Trophoblast cell (in vitro differentiated cells and primary cell): ENCODE results near the gene LBH.

Experiments
- DNase-seq, 2 donors: peaks; one replicate each; pipeline ENCODE4 v3.0.0-alpha.2; 2016
- H2AFZ ChIP-seq: 2 replicates; pipeline ENCODE4 v1.6.1; 2013; ENCODE audit warnings: low read length, moderate library complexity, mild to moderate bottlenecking; ENCODE audit not compliant: insufficient read depth, poor library complexity
- H2AK5ac ChIP-seq: 2 replicates; pipeline ENCODE4 v1.6.1; 2013; ENCODE audit warnings: mild to moderate bottlenecking, low read length
- H2BK120ac ChIP-seq: 2 replicates; pipeline ENCODE4 v1.6.1; 2013; ENCODE audit warnings: low read length, mild to moderate bottlenecking, moderate library complexity; ENCODE audit not compliant: insufficient read depth, poor library complexity
- H2BK12ac ChIP-seq: 2 replicates; pipeline ENCODE4 v1.6.1; 2013; ENCODE audit warnings: mild to moderate bottlenecking, low read length, moderate library complexity
- H2BK5ac ChIP-seq: 2 replicates; pipeline ENCODE4 v1.6.1; 2013; ENCODE audit warnings: low read length, low read depth, moderate library complexity, mild to moderate bottlenecking; ENCODE audit not compliant: poor library complexity
- H3K14ac ChIP-seq: 2 replicates; pipeline ENCODE4 v1.6.1; 2013; ENCODE audit warnings: mild to moderate bottlenecking, low read length
- H3K18ac ChIP-seq: 2 replicates; pipeline ENCODE4 v1.6.1; 2013; ENCODE audit warnings: mild to moderate bottlenecking, low read length
- H3K23ac ChIP-seq: 2 replicates; pipeline ENCODE4 v1.6.1; 2013; ENCODE audit warnings: low read length
- H3K27ac ChIP-seq: 2 replicates; pipeline ENCODE4 v1.5.1; 2013; ENCODE audit warnings: low read depth, mild to moderate bottlenecking, inconsistent platforms, low read length, moderate library complexity
- H3K27me3 ChIP-seq: 2 replicates; pipeline ENCODE4 v1.6.1; 2013; ENCODE audit warnings: inconsistent platforms, mild to moderate bottlenecking, low read length, moderate library complexity; ENCODE audit not compliant: insufficient read depth
- H3K36me3 ChIP-seq, 2 experiments: 1 replicate in 1 of 2; 2 replicates in 1 of 2; pipeline ENCODE4 v1.6.1; 2013; ENCODE audit warnings: low read length in 2 of 2, mild to moderate bottlenecking in 2 of 2, moderate library complexity in 1 of 2; ENCODE audit not compliant: insufficient read depth in 2 of 2, control insufficient read depth in 1 of 2
- H3K4ac ChIP-seq: 2 replicates; pipeline ENCODE4 v1.6.1; 2013; ENCODE audit warnings: low read depth, mild to moderate bottlenecking, low read length, moderate library complexity
- H3K4me1 ChIP-seq, 2 experiments: 1 replicate in 1 of 2; 2 replicates in 1 of 2; pipeline ENCODE4 v1.6.1; 2013; ENCODE audit warnings: low read length in 2 of 2, mild to moderate bottlenecking in 2 of 2, moderate library complexity in 1 of 2; ENCODE audit not compliant: insufficient read depth in 2 of 2, control insufficient read depth in 1 of 2
- H3K4me2 ChIP-seq: 2 replicates; pipeline ENCODE4 v1.6.1; 2013; ENCODE audit warnings: inconsistent platforms, mild to moderate bottlenecking, low read length, moderate library complexity
- H3K4me3 ChIP-seq: 2 replicates; pipeline ENCODE4 v1.5.1; 2013; ENCODE audit warnings: mild to moderate bottlenecking, low read depth, low read length, inconsistent platforms
- H3K79me1 ChIP-seq: one replicate; pipeline ENCODE4 v1.6.1; 2013; ENCODE audit warnings: low read length
- H3K79me2 ChIP-seq: 2 replicates; pipeline ENCODE4 v1.6.1; 2013; ENCODE audit warnings: low read length, mild to moderate bottlenecking; ENCODE audit not compliant: control insufficient read depth, insufficient read depth, poor library complexity
- H3K9ac ChIP-seq: 2 replicates; pipeline ENCODE4 v1.6.1; 2013; ENCODE audit warnings: mild to moderate bottlenecking, low read length
- H3K9me3 ChIP-seq: 2 replicates; pipeline ENCODE4 v1.6.1; 2013; ENCODE audit warnings: low read depth, mild to moderate bottlenecking, control low read depth, inconsistent platforms, low read length; ENCODE audit not compliant: insufficient read depth
- H4K12ac ChIP-seq: 2 replicates; pipeline ENCODE4 v1.6.1; 2013; ENCODE audit warnings: low read depth, mild to moderate bottlenecking, low read length, moderate library complexity
- H4K8ac ChIP-seq: 2 replicates; pipeline ENCODE4 v1.6.1; 2013; ENCODE audit warnings: low read depth, mild to moderate bottlenecking, low read length, moderate library complexity
- H4K91ac ChIP-seq: one replicate; pipeline ENCODE4 v1.6.1; 2013; ENCODE audit warnings: low read depth, mild to moderate bottlenecking, low read length, moderate library complexity
- WGBS: extraction: QIAGEN DNeasy Blood & Tissue Kit; methylation state at CpG from one replicate; pipeline ENCODE4 v1.1.7; 2013; ENCODE audit warnings: missing lambda C conversion rate; ENCODE audit not compliant: insufficient read length, insufficient coverage; ENCODE audit errors: extremely low coverage; 5-methylcytosine and 5-hydroxymethylcytosine counted together

LBH gene

DNA sequence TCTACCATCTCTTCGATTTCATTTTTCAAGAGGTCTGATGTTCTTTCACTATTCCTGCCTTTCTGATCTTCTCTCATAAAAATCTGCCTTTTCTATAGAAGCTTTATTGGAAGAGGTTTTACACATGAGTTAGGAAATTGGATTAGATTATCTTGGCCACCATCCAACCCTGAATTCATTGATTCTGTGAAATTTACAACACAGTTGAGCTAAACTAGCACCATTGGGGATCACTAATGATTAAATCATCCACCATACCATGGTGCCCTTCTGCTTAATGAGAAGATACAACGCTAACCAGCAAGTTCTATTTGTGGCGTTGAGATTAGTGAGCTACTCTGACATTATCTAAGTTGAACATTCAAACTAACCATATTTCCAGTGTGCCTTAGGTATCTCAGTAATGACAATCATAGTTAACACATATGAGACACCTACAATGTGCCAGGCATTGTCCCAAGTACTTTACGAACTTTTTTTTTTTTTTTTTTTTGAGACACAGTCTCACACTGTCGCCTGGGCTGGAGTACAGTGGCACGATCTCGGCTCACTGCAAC is 17.3 kb upstream of the LBH start:
- Histone ChIP-seq H2AFZ (no peak overlapping the region), H2BK5ac (no peak overlapping the region), H2BK12ac (no peak overlapping the region), H3K18ac (no peak overlapping the region), H3K9ac (no peak overlapping the region), H2AK5ac (no peak overlapping the region), H3K4ac (no peak overlapping the region), H3K27me3 (no peaks in the 10 kb centered on the region), H3K79me1 (peaks cover 1% of the 10 kb centered on the region), H3K4me2 (no peak overlapping the region), H3K4me1 (peaks cover 14 to 19% of the 10 kb centered on the region in 2 experiments), H3K23ac (no peak overlapping the region), H3K4me3 (no peak overlapping the region), H3K9me3 (no peaks in the 10 kb centered on the region), H3K36me3 (no peaks in the 10 kb centered on the region), H3K79me2 (no peaks in the 10 kb centered on the region), H4K91ac (no peak overlapping the region), H3K27ac (no peak overlapping the region), H4K8ac (no peak overlapping the region), H3K14ac (no peak overlapping the region), H2BK120ac (no peak overlapping the region), H4K12ac (no peak overlapping the region)
- DNase-seq, result no peak
- WGBS, result no CpG with 5 or more reads among the region's 7 CpGs

DNA sequence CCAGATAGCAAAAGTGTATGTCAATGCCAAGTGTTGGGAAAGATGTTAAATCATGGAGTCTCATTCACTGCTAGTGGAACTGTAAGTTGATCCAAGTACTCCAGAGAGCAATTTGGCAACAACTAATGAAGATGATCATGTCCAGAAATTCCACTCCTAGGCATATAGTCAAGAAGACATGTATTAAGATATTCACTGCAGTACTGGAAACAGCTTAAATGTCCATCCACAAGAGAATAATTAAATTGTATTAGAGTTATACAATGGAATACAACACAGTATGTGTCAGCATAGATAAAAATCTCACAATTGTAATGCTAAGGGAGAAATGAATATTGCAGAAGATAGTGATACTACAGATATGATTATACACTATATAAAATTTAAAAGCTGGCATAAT is 15.2 kb upstream of the LBH start:
- Histone ChIP-seq H2AK5ac (no peak overlapping the region), H4K91ac (no peak overlapping the region), H3K79me2 (no peaks in the 10 kb centered on the region), H3K4me2 (no peak overlapping the region), H3K14ac (no peak overlapping the region), H3K4me3 (no peak overlapping the region), H3K79me1 (peaks cover 3% of the 10 kb centered on the region), H2AFZ (no peak overlapping the region), H3K23ac (no peak overlapping the region), H2BK120ac (no peak overlapping the region), H3K4ac (no peak overlapping the region), H3K9ac (no peak overlapping the region), H3K27me3 (no peaks in the 10 kb centered on the region), H4K12ac (no peak overlapping the region), H3K27ac (no peak overlapping the region), H4K8ac (no peak overlapping the region), H3K36me3 (no peaks in the 10 kb centered on the region), H2BK12ac (no peak overlapping the region), H3K9me3 (no peaks in the 10 kb centered on the region), H2BK5ac (no peak overlapping the region), H3K18ac (no peak overlapping the region), H3K4me1 (peaks cover 14 to 25% of the 10 kb centered on the region in 2 experiments)
- DNase-seq, result no peak

DNA sequence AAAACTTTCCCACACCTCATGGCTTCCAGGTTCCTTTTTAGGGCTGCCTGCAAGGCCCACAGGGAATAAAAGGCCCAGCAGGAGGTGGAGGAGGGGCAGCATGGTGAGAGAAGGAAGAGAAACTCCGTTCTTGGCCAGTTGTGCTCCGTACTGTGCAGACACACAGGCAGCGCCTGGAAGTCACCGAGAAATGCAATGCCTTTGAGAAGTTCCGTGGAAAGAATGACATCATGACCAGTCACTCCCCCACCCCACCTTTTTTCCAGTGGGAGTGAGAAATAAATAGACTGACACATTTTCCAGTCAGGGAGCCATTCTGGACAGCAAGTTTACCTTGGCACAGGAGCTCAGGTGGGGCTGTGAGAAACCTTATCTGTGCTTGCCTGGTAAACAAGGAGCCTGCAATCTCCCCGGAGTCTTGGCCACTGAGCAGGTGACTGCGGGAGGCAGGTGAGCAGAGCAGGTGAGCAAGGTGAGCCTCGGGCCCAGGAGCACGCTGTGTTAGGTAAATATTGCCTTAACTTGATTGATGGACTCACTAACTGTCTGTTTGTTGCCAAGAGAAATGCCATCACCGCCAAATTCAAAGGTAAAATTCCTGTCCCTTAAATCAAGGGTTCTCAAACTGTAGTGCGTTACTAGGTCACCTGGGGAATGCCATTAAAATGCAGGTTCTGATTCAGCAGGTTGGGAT is 13.5 kb upstream of the LBH start:
- no peak overlapping the region for H3K18ac ChIP-seq
- H2BK5ac ChIP-seq, result no peak overlapping the region
- H3K4me2 ChIP-seq, result peak overlapping the region; percentile 8
- WGBS, result no CpG with 5 or more reads among the region's 11 CpGs
- no peaks in the 10 kb centered on the region for H3K36me3 ChIP-seq
- H3K4me3 ChIP-seq, result no peak overlapping the region
- no peaks in the 10 kb centered on the region for H3K79me2 ChIP-seq
- peak overlapping the region; percentile 63 for H4K91ac ChIP-seq
- no peak overlapping the region for H2AFZ ChIP-seq
- no peak overlapping the region for H3K4ac ChIP-seq
- no peak overlapping the region for H2BK120ac ChIP-seq
- no peak overlapping the region for H3K27ac ChIP-seq
- H3K23ac ChIP-seq, result no peak overlapping the region
- no peaks in the 10 kb centered on the region for H3K27me3 ChIP-seq
- peaks cover 5% of the 10 kb centered on the region for H3K79me1 ChIP-seq
- peaks cover 14 to 25% of the 10 kb centered on the region in 2 experiments for H3K4me1 ChIP-seq
- H4K8ac ChIP-seq, result no peak overlapping the region
- no peak overlapping the region for H3K9ac ChIP-seq
- no peak overlapping the region for H3K14ac ChIP-seq
- H2BK12ac ChIP-seq, result peak overlapping the region; percentile 41
- peak; percentile 60 to 79 for DNase-seq
- no peak overlapping the region for H2AK5ac ChIP-seq
- no peaks in the 10 kb centered on the region for H3K9me3 ChIP-seq
- no peak overlapping the region for H4K12ac ChIP-seq

DNA sequence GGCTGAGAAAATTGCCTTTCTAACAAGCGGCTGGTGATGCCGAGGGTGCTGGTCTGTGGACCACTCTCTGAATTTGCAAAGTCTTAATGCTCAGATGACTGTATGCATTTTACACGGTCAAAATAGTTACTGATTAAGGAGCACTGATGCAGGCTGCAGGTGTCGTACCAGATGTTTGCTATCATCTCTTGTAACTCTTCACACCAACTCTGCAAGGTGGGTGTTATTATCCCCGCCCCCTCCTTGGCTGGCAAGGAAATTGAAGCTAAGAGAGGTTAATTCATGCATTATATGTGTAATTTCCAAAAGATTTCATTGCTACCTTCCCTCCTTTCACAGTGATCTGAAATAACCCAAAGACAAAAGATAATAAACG is 13.0 kb upstream of the LBH start:
- H3K9ac ChIP-seq, result no peak overlapping the region
- no peak overlapping the region for H3K23ac ChIP-seq
- no peak for DNase-seq
- WGBS, result no CpG with 5 or more reads among the region's 6 CpGs
- no peak overlapping the region for H2BK5ac ChIP-seq
- no peak overlapping the region for H3K4me3 ChIP-seq
- H3K27ac ChIP-seq, result peak overlapping the region; percentile 27
- H2BK120ac ChIP-seq, result no peak overlapping the region
- no peak overlapping the region for H3K14ac ChIP-seq
- no peak overlapping the region for H3K18ac ChIP-seq
- peak overlapping the region; percentile 10 for H2BK12ac ChIP-seq
- no peak overlapping the region for H2AFZ ChIP-seq
- no peaks in the 10 kb centered on the region for H3K36me3 ChIP-seq
- no peaks in the 10 kb centered on the region for H3K27me3 ChIP-seq
- no peaks in the 10 kb centered on the region for H3K79me2 ChIP-seq
- H3K9me3 ChIP-seq, result no peaks in the 10 kb centered on the region
- H4K12ac ChIP-seq, result no peak overlapping the region
- peaks cover 9% of the 10 kb centered on the region for H3K79me1 ChIP-seq
- no peak overlapping the region for H4K8ac ChIP-seq
- H2AK5ac ChIP-seq, result no peak overlapping the region
- peak overlapping the region; percentile 14 for H3K4me2 ChIP-seq
- peak overlapping the region; percentile 2 for H4K91ac ChIP-seq
- H3K4me1 ChIP-seq, result peaks cover 16 to 28% of the 10 kb centered on the region in 2 experiments
- H3K4ac ChIP-seq, result no peak overlapping the region
